Keratinocyte (primary cell): Measurements from ENCODE around the gene TXNRD1.

Source experiments
- EZH2 ChIP-seq: IDR thresholded peaks from one replicate; pipeline ENCODE4 v1.6.1; 2012; ENCODE audit warnings: inconsistent platforms, mild to moderate bottlenecking, low read length, moderate library complexity
- TF ChIP-seq, protein P1 (sequence below), 3 experiments: IDR thresholded peaks in 1 of 3; conservative IDR thresholded peaks in 1 of 3; optimal IDR thresholded peaks in 1 of 3; 2 replicates in 2 of 3; 3 replicates in 1 of 3; pipeline versions ENCODE3 to v1.5.1; 2011; ENCODE audit warnings: low read length in 3 of 3, mild to moderate bottlenecking in 3 of 3, moderate library complexity in 2 of 3, control low read depth in 1 of 3, inconsistent platforms in 1 of 3; ENCODE audit not compliant: insufficient read depth in 2 of 3; ENCODE audit errors: extremely low read depth in 1 of 3

DNA sequence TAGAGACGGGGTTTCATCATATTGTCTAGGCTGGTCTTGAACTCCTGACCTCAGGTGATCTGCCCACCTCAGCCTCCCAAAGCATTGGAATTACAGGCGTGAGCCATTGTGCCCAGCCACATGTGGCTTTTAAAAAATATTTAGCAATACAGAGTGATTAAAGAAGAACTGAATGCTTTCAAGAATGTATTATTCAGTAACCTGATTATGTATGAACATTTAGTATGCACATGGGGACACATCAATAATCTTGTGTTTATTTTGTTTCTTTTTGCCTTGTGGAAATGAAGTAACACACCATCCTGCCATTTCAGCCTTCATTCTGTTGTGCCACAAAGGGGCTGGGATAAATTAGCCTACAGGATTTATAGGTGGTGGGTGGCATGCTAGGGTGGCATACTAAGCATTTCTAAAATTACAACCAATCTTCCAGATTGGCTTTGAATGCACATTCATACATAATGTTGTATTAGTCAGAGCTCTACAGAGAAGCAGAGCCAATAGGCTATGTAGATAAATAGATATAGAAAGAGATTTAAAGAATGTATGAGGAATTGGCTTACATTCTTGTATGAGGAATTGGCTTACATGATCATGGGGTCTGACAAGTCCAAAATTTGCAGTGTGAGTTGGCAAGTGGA lies 25.5 kb upstream of the TXNRD1 start:
- TF ChIP-seq, protein P1, sequence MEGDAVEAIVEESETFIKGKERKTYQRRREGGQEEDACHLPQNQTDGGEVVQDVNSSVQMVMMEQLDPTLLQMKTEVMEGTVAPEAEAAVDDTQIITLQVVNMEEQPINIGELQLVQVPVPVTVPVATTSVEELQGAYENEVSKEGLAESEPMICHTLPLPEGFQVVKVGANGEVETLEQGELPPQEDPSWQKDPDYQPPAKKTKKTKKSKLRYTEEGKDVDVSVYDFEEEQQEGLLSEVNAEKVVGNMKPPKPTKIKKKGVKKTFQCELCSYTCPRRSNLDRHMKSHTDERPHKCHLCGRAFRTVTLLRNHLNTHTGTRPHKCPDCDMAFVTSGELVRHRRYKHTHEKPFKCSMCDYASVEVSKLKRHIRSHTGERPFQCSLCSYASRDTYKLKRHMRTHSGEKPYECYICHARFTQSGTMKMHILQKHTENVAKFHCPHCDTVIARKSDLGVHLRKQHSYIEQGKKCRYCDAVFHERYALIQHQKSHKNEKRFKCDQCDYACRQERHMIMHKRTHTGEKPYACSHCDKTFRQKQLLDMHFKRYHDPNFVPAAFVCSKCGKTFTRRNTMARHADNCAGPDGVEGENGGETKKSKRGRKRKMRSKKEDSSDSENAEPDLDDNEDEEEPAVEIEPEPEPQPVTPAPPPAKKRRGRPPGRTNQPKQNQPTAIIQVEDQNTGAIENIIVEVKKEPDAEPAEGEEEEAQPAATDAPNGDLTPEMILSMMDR (optimal IDR thresholded peaks at IDR 0.05 in 1 of 3, IDR thresholded peaks at IDR 0.05 in 1 of 3, conservative IDR thresholded peaks at IDR 0.05 in 1 of 3; ENCODE audit: extremely low read depth in 1 of 3, insufficient read depth in 2 of 3, low read length in 3 of 3), result no peak
- TF ChIP-seq EZH2, result no peak
